Neuronal stem cell (in vitro differentiated cells): Measurements from ENCODE around the gene ZNF892.

Experiments
- DNase-seq: peaks from one replicate; pipeline ENCODE4 v3.0.0-alpha.2; 2013; ENCODE audit warnings: low spot score
- H2AFZ ChIP-seq: one replicate; pipeline ENCODE4 v1.6.1; 2013; ENCODE audit warnings: mild to moderate bottlenecking, low read length, inconsistent platforms
- H2AK5ac ChIP-seq: 2 replicates; pipeline ENCODE4 v1.6.1; 2013; ENCODE audit warnings: low read depth, mild to moderate bottlenecking, inconsistent platforms, low read length, moderate library complexity, mixed read lengths
- H2BK120ac ChIP-seq: 2 replicates; pipeline ENCODE4 v1.6.1; 2013; ENCODE audit warnings: low read depth, mild to moderate bottlenecking, inconsistent platforms, low read length, moderate library complexity, mixed read lengths
- H2BK12ac ChIP-seq: one replicate; pipeline ENCODE4 v1.6.1; 2013; ENCODE audit warnings: low read length, inconsistent platforms
- H2BK15ac ChIP-seq: 2 replicates; pipeline ENCODE4 v1.6.1; 2013; ENCODE audit warnings: mild to moderate bottlenecking, low read length, inconsistent platforms, mixed read lengths
- H2BK5ac ChIP-seq: one replicate; pipeline ENCODE4 v1.6.1; 2013; ENCODE audit warnings: inconsistent platforms, mild to moderate bottlenecking, low read length, moderate library complexity
- H3K14ac ChIP-seq: one replicate; pipeline ENCODE4 v1.6.1; 2013; ENCODE audit warnings: low read length, inconsistent platforms
- H3K18ac ChIP-seq: 2 replicates; pipeline ENCODE4 v1.6.1; 2013; ENCODE audit warnings: low read length, inconsistent platforms
- H3K23ac ChIP-seq: 2 replicates; pipeline ENCODE4 v1.6.1; 2013; ENCODE audit warnings: low read depth, mild to moderate bottlenecking, mixed read lengths, low read length, inconsistent platforms; ENCODE audit not compliant: poor library complexity
- H3K27ac ChIP-seq: replicated peaks from 3 replicates; pipeline ENCODE4 v1.5.1; 2013; ENCODE audit warnings: low read length, inconsistent platforms
- H3K27me3 ChIP-seq, 3 experiments: 2 replicates each; pipeline ENCODE4 v1.6.1; 2013; ENCODE audit warnings: low read length in 3 of 3, mild to moderate bottlenecking in 2 of 3, inconsistent platforms in 1 of 3, low read depth in 1 of 3, mixed read lengths in 1 of 3, moderate library complexity in 1 of 3; ENCODE audit not compliant: control insufficient read depth in 3 of 3, insufficient read depth in 3 of 3
- H3K36me3 ChIP-seq, 2 donors: replicated peaks in 1 of 2; 2 replicates each; pipeline ENCODE4 v1.6.1; 2013; ENCODE audit warnings: low read length in 2 of 2; ENCODE audit not compliant: control insufficient read depth in 2 of 2, insufficient read depth in 2 of 2
- H3K4ac ChIP-seq: 2 replicates; pipeline ENCODE4 v1.6.1; 2013; ENCODE audit warnings: inconsistent platforms, mild to moderate bottlenecking, low read length, moderate library complexity
- H3K4me1 ChIP-seq, 2 donors: 1 replicate in 1 of 2; 2 replicates in 1 of 2; pipeline ENCODE4 v1.6.1; 2013; ENCODE audit warnings: low read length in 2 of 2, low read depth in 1 of 2; ENCODE audit not compliant: control insufficient read depth in 2 of 2, insufficient read depth in 1 of 2
- H3K4me2 ChIP-seq: one replicate; pipeline ENCODE4 v1.6.1; 2013; ENCODE audit warnings: mild to moderate bottlenecking, low read length, inconsistent platforms; ENCODE audit not compliant: insufficient read depth, poor library complexity, severe bottlenecking
- H3K4me3 ChIP-seq, 2 donors: 2 replicates each; pipeline ENCODE4 v1.5.1; 2013; ENCODE audit warnings: low read length in 2 of 2, mild to moderate bottlenecking in 2 of 2, inconsistent platforms in 1 of 2, moderate library complexity in 1 of 2
- H3K79me1 ChIP-seq: one replicate; pipeline ENCODE4 v1.6.1; 2013; ENCODE audit warnings: low read depth, mild to moderate bottlenecking, inconsistent platforms, low read length, moderate library complexity
- H3K9ac ChIP-seq: one replicate; pipeline ENCODE4 v1.6.1; 2013; ENCODE audit warnings: mild to moderate bottlenecking, low read depth, low read length, inconsistent platforms; ENCODE audit not compliant: poor library complexity
- H3K9me3 ChIP-seq, 2 donors: replicated peaks in 1 of 2; 2 replicates each; pipeline versions ENCODE3 to v1.6.1; 2013; ENCODE audit warnings: low read length in 2 of 2, mild to moderate bottlenecking in 2 of 2, inconsistent platforms in 1 of 2, low read depth in 1 of 2, mixed read lengths in 1 of 2, moderate library complexity in 1 of 2; ENCODE audit not compliant: control insufficient read depth in 2 of 2, insufficient read depth in 1 of 2
- H4K8ac ChIP-seq: one replicate; pipeline ENCODE4 v1.6.1; 2013; ENCODE audit warnings: low read depth, mild to moderate bottlenecking, inconsistent platforms, low read length, moderate library complexity
- H4K91ac ChIP-seq: one replicate; pipeline ENCODE4 v1.6.1; 2013; ENCODE audit warnings: low read length, low read depth, mild to moderate bottlenecking, inconsistent platforms; ENCODE audit not compliant: poor library complexity
- WGBS, 2 donors: extraction: QIAGEN DNeasy Blood & Tissue Kit; methylation state at CpG; one replicate each; pipeline ENCODE4 v1.1.7; 2013; ENCODE audit warnings: missing lambda C conversion rate in 2 of 2, mixed read lengths in 1 of 2; ENCODE audit not compliant: insufficient read length in 2 of 2, insufficient replicate concordance in 1 of 2; ENCODE audit errors: extremely low coverage in 2 of 2; 5-methylcytosine and 5-hydroxymethylcytosine counted together

Gene ZNF892

DNA sequence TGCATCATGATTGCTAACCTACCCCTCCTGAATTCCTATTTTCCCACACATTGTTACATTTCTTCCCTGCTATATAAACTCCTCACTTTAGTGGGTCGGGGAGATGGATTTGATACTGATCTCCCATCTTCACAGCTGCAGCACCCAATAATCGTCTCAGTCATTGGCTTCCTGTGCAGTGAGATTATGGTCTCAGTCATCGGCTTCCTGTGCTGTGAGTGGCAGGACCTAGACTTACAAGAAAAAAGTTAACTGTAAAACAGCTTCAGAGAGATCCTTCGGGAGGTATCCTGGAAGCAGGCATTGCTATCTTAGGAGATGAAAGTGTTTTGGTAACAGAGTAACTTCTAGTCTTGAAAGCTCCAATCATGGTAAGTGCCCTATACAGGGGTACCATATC lies 3.4 kb upstream of the ZNF892 start:
- no peaks in the 10 kb centered on the region for H3K79me1 ChIP-seq
- no CpG with 5 or more reads among the region's 4 CpGs for WGBS, 2 donors
- H3K23ac ChIP-seq: no peak overlapping the region
- H3K9me3 ChIP-seq: peaks cover 6 to 20% of the 10 kb centered on the region in 2 donors
- no peak overlapping the region for H3K9ac ChIP-seq
- no peak overlapping the region for H3K18ac ChIP-seq
- H4K8ac ChIP-seq: no peak overlapping the region
- H4K91ac ChIP-seq: no peak overlapping the region
- H3K4me3 ChIP-seq: no peak overlapping the region
- no peak overlapping the region for H3K4me2 ChIP-seq
- DNase-seq: no peak
- no peak overlapping the region for H3K14ac ChIP-seq
- H2AFZ ChIP-seq: no peak overlapping the region
- H3K4ac ChIP-seq: no peak overlapping the region
- H3K36me3 ChIP-seq: peaks cover 2 to 7% of the 10 kb centered on the region in 2 donors
- H3K27ac ChIP-seq: no peak overlapping the region
- H2AK5ac ChIP-seq: no peak overlapping the region
- H2BK5ac ChIP-seq: no peak overlapping the region
- H2BK15ac ChIP-seq: no peak overlapping the region
- peaks cover 0 to 3% of the 10 kb centered on the region in 2 donors for H3K4me1 ChIP-seq
- no peak overlapping the region for H2BK120ac ChIP-seq
- H2BK12ac ChIP-seq: no peak overlapping the region
- H3K27me3 ChIP-seq: peaks cover 0 to 5% (median 0%) of the 10 kb centered on the region in 3 experiments

GRCh38 chr2:95204396-95204795 lies 2.9 kb upstream of the ZNF892 start:
- no peak for DNase-seq
- Histone ChIP-seq H3K9ac (no peak overlapping the region), H3K36me3 (peaks cover 4 to 12% of the 10 kb centered on the region in 2 donors), H3K18ac (no peak overlapping the region), H3K4ac (no peak overlapping the region), H2BK5ac (no peak overlapping the region), H3K14ac (no peak overlapping the region), H3K4me2 (no peak overlapping the region), H3K23ac (no peak overlapping the region), H2AK5ac (no peak overlapping the region), H3K79me1 (no peaks in the 10 kb centered on the region), H2BK120ac (no peak overlapping the region), H2AFZ (no peak overlapping the region), H3K27ac (no peak overlapping the region), H3K4me3 (no peak overlapping the region), H3K27me3 (peaks cover 0 to 5% (median 0%) of the 10 kb centered on the region in 3 experiments), H2BK12ac (no peak overlapping the region), H4K8ac (no peak overlapping the region), H2BK15ac (no peak overlapping the region), H3K4me1 (peaks cover 0 to 3% of the 10 kb centered on the region in 2 donors), H4K91ac (no peak overlapping the region), H3K9me3 (peaks cover 7 to 24% of the 10 kb centered on the region in 2 donors)
- WGBS, 2 donors: no CpG with 5 or more reads among the region's 2 CpGs

DNA sequence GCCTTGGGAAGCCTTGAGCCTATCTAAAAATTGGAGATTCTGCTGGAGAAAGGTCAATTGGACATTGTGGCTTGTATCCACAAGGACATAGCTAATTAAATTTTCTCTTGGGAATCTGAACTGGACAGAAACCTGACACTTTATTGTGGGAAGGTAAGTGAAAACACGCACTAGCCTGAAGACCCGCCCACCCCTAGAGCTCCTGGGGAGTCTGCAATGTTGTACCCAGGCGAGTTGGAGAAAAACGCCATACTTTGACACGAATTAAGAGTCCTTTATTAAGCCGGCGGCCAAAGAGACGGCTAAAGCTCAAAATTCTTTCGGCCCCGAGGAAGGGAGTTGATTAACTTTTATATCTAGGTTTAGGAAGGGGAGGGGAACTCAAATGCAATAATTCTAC lies 1.2 kb upstream of the ZNF892 start:
- H3K4ac ChIP-seq: no peak overlapping the region
- H3K9ac ChIP-seq: no peak overlapping the region
- peak overlapping the region in 1 of 2 donors; percentile 59 for H3K4me3 ChIP-seq
- no peak overlapping the region for H4K8ac ChIP-seq
- H3K9me3 ChIP-seq: peaks cover 14 to 39% of the 10 kb centered on the region in 2 donors
- H3K14ac ChIP-seq: no peak overlapping the region
- no peaks in the 10 kb centered on the region for H3K79me1 ChIP-seq
- DNase-seq: no peak
- no CpG with 5 or more reads among the region's 10 CpGs for WGBS, 2 donors
- no peak overlapping the region for H2BK120ac ChIP-seq
- H3K18ac ChIP-seq: no peak overlapping the region
- H3K23ac ChIP-seq: no peak overlapping the region
- H2BK12ac ChIP-seq: no peak overlapping the region
- H3K4me1 ChIP-seq: peaks cover 0 to 3% of the 10 kb centered on the region in 2 donors
- H2AFZ ChIP-seq: peak overlapping the region; percentile 97
- H2BK5ac ChIP-seq: no peak overlapping the region
- H2AK5ac ChIP-seq: no peak overlapping the region
- peaks cover 0 to 5% (median 0%) of the 10 kb centered on the region in 3 experiments for H3K27me3 ChIP-seq
- no peak overlapping the region for H3K4me2 ChIP-seq
- H3K36me3 ChIP-seq: peaks cover 9 to 25% of the 10 kb centered on the region in 2 donors
- H2BK15ac ChIP-seq: no peak overlapping the region
- no peak overlapping the region for H3K27ac ChIP-seq
- H4K91ac ChIP-seq: no peak overlapping the region

- Histone ChIP-seq H2AK5ac (no peak overlapping the region), H3K4ac (no peak overlapping the region), H3K27me3 (peaks cover 0 to 5% (median 0%) of the 10 kb centered on the region in 3 experiments), H2AFZ (peak overlapping the region; percentile 97), H3K9me3 (peaks cover 24 to 59% of the 10 kb centered on the region in 2 donors), H3K4me1 (peaks cover 0 to 3% of the 10 kb centered on the region in 2 donors), H2BK15ac (no peak overlapping the region), H3K4me2 (peak overlapping the region; percentile 69), H2BK120ac (no peak overlapping the region), H2BK5ac (no peak overlapping the region), H2BK12ac (no peak overlapping the region), H3K36me3 (peaks cover 20 to 45% of the 10 kb centered on the region in 2 donors), H3K27ac (no peak overlapping the region), H3K79me1 (no peaks in the 10 kb centered on the region), H3K18ac (no peak overlapping the region), H3K4me3 (peak overlapping the region; percentile 59 to 79), H3K23ac (no peak overlapping the region), H3K9ac (no peak overlapping the region), H3K14ac (no peak overlapping the region), H4K91ac (no peak overlapping the region), H4K8ac (no peak overlapping the region)
- no peak for DNase-seq
- no CpG with 5 or more reads among the region's 6 CpGs for WGBS, 2 donors
Measured at GRCh38 chr2:95208106-95208505, 785 bp downstream of the ZNF892 start.
